ENCODE measurements around the gene UCN.
A peak's percentile ranks its signal among the peaks of the same experiment; 100 is the strongest.
"Not testable (repeated sequence)": the region's sequence is repeated elsewhere in the genome, so short reads cannot be mapped to it uniquely, and the experiment has no call there.

UCN gene, protein sequence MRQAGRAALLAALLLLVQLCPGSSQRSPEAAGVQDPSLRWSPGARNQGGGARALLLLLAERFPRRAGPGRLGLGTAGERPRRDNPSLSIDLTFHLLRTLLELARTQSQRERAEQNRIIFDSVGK

DNA sequence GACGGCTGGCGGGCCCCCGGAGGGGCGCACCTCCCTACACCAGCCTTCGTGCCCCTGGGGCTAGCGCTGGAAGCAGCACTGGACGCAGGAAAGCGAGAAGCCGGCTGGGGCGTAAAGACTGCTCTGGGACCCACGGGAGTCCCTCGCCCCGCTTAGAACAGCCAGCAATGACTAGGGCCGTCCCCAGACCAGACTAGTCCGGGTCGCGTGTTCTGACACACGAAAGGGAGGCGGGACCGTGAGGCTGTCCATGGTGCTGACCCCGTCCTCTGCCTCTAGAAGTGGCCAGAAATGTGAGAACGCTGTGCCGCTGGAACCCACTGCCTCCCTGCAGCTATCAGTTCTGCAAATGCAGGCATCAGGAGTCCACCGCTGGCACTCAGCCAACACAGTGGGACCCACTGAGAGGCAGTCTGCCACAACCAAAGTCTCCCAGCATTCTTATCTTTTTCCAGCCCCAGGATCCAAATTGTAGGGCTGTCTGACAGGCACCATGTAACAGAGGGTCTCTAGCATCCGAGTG lies at the start of gene UCN:
UCN (minus strand) TSS at position 87 of the 523 bp plus-strand sequence. CDS start 550 bp downstream, outside the sequence.
- H3K9me3 ChIP-seq (ENCODE audit: control insufficient read depth, low read length) = no peaks in the 10 kb centered on the region
- H3K4me1 ChIP-seq (ENCODE audit: control insufficient read depth, insufficient read depth, low read length) = peaks cover 21% of the 10 kb centered on the region
- peaks cover 43% of the 10 kb centered on the region for H3K27me3 ChIP-seq (ENCODE audit: control insufficient read depth, insufficient read depth, low read length)
- H3K36me3 ChIP-seq (ENCODE audit: control insufficient read depth, insufficient read depth, low read length) = no peaks in the 10 kb centered on the region
- no peak within 1 kb of the TSS for H3K4me3 ChIP-seq (ENCODE audit: low read length)
- H3K9ac ChIP-seq (ENCODE audit: low read length) = no peak within 1 kb of the TSS

DNA sequence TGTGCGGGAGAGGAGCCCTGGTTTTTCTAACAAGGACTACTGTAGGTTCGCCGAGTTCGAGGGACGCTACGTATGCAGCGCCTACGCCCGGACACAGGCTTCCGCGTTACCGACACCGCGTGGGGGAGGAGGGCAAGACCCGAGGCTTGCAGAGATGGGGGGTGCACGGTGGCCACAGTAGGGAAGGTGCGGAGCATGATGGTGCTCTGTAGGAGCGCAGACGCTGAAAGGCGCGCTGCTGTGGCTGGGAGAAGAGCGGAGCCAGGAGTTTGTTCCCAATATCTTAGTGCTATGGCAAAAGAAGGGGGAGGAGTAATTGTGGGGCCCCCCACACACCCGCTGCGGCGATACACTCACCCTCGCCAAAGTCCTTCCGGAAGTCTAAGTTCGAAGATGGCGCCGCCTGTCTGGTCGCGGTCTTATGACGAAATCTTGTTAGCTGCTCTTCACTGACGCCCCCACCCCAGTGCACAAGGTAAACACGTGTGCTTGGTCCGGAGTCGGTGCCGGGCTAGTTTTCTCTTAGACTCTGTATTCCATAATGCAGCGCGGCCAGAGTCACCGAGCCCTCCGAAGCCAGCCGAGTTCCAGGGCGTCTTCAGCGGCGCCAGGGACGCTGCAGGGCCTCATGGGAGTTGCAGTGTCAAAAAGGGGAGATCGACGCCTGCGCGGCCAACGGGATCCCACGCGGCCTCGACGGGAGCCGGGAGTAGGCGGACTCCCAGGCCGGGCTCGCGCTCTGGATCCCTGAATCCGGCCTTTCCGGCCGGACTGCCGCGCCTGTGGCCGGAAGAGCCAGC lies 48.3 kb upstream of the UCN start, which contains the start of gene GTF3C2:
GTF3C2 (minus strand) TSS at position 383 of the 800 bp plus-strand sequence. CDS start 13,210 bp downstream, outside the sequence.
- Histone ChIP-seq H3K27me3 (ENCODE audit: control insufficient read depth, insufficient read depth, low read length) (no peaks in the 10 kb centered on the region), H3K4me1 (ENCODE audit: control insufficient read depth, insufficient read depth, low read length) (peaks cover 15% of the 10 kb centered on the region), H3K9me3 (ENCODE audit: control insufficient read depth, low read length) (no peaks in the 10 kb centered on the region), H3K36me3 (ENCODE audit: control insufficient read depth, insufficient read depth, low read length) (no peaks in the 10 kb centered on the region), H3K4me3 (ENCODE audit: low read length) (peak within 1 kb of the TSS; percentile 78), H3K9ac (ENCODE audit: low read length) (peak within 1 kb of the TSS; percentile 77)

DNA sequence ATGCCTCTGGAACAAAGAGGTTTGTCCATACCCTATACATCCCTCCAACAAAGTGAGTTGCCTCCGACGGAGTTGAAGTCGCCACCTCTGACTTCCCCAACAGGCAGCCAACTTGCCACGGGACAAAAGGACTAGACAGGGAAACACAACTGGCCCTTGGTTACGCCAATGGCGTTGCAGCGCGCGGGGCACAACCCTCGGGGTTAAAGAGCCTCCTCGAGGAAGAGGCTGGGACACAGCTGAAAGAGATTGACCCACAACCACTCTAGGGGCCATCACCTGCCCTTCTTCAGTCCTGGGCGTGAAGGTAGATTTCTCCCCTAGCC lies 47.8 kb upstream of the UCN start:
- H3K27me3 ChIP-seq (ENCODE audit: control insufficient read depth, insufficient read depth, low read length) = no peaks in the 10 kb centered on the region
- H3K9me3 ChIP-seq (ENCODE audit: control insufficient read depth, low read length) = no peaks in the 10 kb centered on the region
- no peaks in the 10 kb centered on the region for H3K36me3 ChIP-seq (ENCODE audit: control insufficient read depth, insufficient read depth, low read length)
- peak overlapping the region; percentile 78 for H3K4me3 ChIP-seq (ENCODE audit: low read length)
- peak overlapping the region; percentile 77 for H3K9ac ChIP-seq (ENCODE audit: low read length)
- H3K4me1 ChIP-seq (ENCODE audit: control insufficient read depth, insufficient read depth, low read length) = peaks cover 15% of the 10 kb centered on the region

GRCh38 chr2:27354597-27354927 lies 46.3 kb upstream of the UCN start:
- Histone ChIP-seq H3K9ac (ENCODE audit: low read length) (no peak overlapping the region), H3K9me3 (ENCODE audit: control insufficient read depth, low read length) (no peaks in the 10 kb centered on the region), H3K4me3 (ENCODE audit: low read length) (no peak overlapping the region), H3K36me3 (ENCODE audit: control insufficient read depth, insufficient read depth, low read length) (no peaks in the 10 kb centered on the region), H3K4me1 (ENCODE audit: control insufficient read depth, insufficient read depth, low read length) (peaks cover 15% of the 10 kb centered on the region), H3K27me3 (ENCODE audit: control insufficient read depth, insufficient read depth, low read length) (no peaks in the 10 kb centered on the region)

DNA sequence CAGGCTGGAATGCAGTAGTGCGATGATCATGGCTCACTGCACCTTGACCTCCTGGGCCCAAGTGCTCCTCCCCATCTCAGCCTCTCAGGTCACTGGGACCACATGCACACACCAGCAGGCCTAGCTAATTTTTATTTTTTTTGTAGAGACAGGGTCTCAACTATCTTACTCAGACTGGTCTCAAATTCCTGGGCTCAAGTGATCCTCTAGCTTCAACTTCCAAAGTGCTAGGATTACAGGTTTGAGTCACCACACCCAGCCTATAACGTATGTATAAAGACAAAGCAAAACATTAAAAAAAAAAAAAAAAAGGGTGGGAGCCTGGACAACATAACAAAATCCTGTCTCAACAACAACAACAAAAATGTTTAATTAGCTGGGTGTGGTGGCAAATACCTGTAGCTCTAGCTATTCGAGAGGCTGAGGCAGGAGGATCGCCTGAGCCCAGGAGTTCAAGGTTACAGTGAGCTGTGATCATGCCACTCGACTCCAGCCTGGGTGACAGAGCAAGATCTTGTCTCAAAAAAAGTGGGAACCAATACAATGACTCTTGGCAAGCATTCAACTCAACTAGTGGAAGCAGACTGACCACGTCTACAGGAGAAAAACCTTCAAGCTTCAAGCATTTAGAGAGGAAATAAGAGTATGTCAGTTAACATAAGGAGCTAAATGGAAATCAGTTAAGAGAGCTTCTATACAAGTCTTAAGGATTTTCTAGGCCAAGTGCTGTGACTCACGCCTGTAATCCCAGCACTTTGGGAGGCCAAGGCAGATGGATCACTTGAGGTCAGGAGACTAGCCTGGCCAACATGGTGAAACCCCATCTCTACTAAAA lies 45.7 kb upstream of the UCN start:
- H3K4me3 ChIP-seq (ENCODE audit: low read length) = no peak overlapping the region
- H3K36me3 ChIP-seq (ENCODE audit: control insufficient read depth, insufficient read depth, low read length) = no peaks in the 10 kb centered on the region
- H3K9ac ChIP-seq (ENCODE audit: low read length) = no peak overlapping the region
- H3K9me3 ChIP-seq (ENCODE audit: control insufficient read depth, low read length) = no peaks in the 10 kb centered on the region
- H3K27me3 ChIP-seq (ENCODE audit: control insufficient read depth, insufficient read depth, low read length) = no peaks in the 10 kb centered on the region
- H3K4me1 ChIP-seq (ENCODE audit: control insufficient read depth, insufficient read depth, low read length) = peaks cover 15% of the 10 kb centered on the region

DNA sequence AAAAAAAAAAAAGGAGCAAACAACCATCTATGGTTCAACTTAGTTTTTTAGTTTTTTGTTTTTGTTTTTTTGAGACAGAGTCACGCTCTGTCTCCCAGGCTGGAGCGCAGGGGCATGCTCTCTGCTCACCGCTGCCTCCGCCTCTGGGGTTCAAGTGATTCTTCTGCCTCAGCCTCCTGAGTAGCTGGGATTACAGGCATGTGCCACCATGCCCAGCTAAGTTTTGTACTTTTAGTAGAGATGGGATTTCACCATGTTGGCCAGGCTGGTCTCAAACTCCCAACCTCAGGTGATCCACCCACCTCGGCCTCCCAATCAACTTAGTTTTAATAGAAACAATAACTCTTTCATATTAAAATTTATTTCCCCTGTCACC lies 45.1 kb upstream of the UCN start:
- not testable (repeated sequence) for H3K9me3 ChIP-seq (ENCODE audit: control insufficient read depth, low read length); H3K27me3 ChIP-seq (ENCODE audit: control insufficient read depth, insufficient read depth, low read length); H3K4me3 ChIP-seq (ENCODE audit: low read length); H3K36me3 ChIP-seq (ENCODE audit: control insufficient read depth, insufficient read depth, low read length); H3K9ac ChIP-seq (ENCODE audit: low read length)
- peaks cover 15% of the 10 kb centered on the region for H3K4me1 ChIP-seq (ENCODE audit: control insufficient read depth, insufficient read depth, low read length)

GRCh38 chr2:27351802-27352598 lies 43.8 kb upstream of the UCN start:
- no peaks in the 10 kb centered on the region for H3K27me3 ChIP-seq (ENCODE audit: control insufficient read depth, insufficient read depth, low read length)
- H3K4me1 ChIP-seq (ENCODE audit: control insufficient read depth, insufficient read depth, low read length) = peaks cover 11% of the 10 kb centered on the region
- no peak overlapping the region for H3K9ac ChIP-seq (ENCODE audit: low read length)
- H3K9me3 ChIP-seq (ENCODE audit: control insufficient read depth, low read length) = no peaks in the 10 kb centered on the region
- no peak overlapping the region for H3K4me3 ChIP-seq (ENCODE audit: low read length)
- H3K36me3 ChIP-seq (ENCODE audit: control insufficient read depth, insufficient read depth, low read length) = no peaks in the 10 kb centered on the region

GRCh38 chr2:27350106-27350693 lies 42.0 kb upstream of the UCN start:
- Histone ChIP-seq H3K9ac (ENCODE audit: low read length) (no peak overlapping the region), H3K9me3 (ENCODE audit: control insufficient read depth, low read length) (no peaks in the 10 kb centered on the region), H3K4me3 (ENCODE audit: low read length) (no peak overlapping the region), H3K36me3 (ENCODE audit: control insufficient read depth, insufficient read depth, low read length) (no peaks in the 10 kb centered on the region), H3K4me1 (ENCODE audit: control insufficient read depth, insufficient read depth, low read length) (peaks cover 11% of the 10 kb centered on the region), H3K27me3 (ENCODE audit: control insufficient read depth, insufficient read depth, low read length) (no peaks in the 10 kb centered on the region)

- H3K9me3 ChIP-seq (ENCODE audit: control insufficient read depth, low read length) = no peaks in the 10 kb centered on the region
- H3K36me3 ChIP-seq (ENCODE audit: control insufficient read depth, insufficient read depth, low read length) = no peaks in the 10 kb centered on the region
- no peak overlapping the region for H3K9ac ChIP-seq (ENCODE audit: low read length)
- no peaks in the 10 kb centered on the region for H3K4me1 ChIP-seq (ENCODE audit: control insufficient read depth, insufficient read depth, low read length)
- H3K4me3 ChIP-seq (ENCODE audit: low read length) = no peak overlapping the region
- no peaks in the 10 kb centered on the region for H3K27me3 ChIP-seq (ENCODE audit: control insufficient read depth, insufficient read depth, low read length)
These were observed 39.4 kb upstream of the UCN start for GRCh38 chr2:27347641-27348040.

- H3K4me3 ChIP-seq (ENCODE audit: low read length) = no peak overlapping the region
- no peaks in the 10 kb centered on the region for H3K9me3 ChIP-seq (ENCODE audit: control insufficient read depth, low read length)
- H3K9ac ChIP-seq (ENCODE audit: low read length) = no peak overlapping the region
- no peaks in the 10 kb centered on the region for H3K27me3 ChIP-seq (ENCODE audit: control insufficient read depth, insufficient read depth, low read length)
- no peaks in the 10 kb centered on the region for H3K4me1 ChIP-seq (ENCODE audit: control insufficient read depth, insufficient read depth, low read length)
- peaks cover 24% of the 10 kb centered on the region for H3K36me3 ChIP-seq (ENCODE audit: control insufficient read depth, insufficient read depth, low read length)
These were observed 27.9 kb upstream of the UCN start for GRCh38 chr2:27336173-27336572.

DNA sequence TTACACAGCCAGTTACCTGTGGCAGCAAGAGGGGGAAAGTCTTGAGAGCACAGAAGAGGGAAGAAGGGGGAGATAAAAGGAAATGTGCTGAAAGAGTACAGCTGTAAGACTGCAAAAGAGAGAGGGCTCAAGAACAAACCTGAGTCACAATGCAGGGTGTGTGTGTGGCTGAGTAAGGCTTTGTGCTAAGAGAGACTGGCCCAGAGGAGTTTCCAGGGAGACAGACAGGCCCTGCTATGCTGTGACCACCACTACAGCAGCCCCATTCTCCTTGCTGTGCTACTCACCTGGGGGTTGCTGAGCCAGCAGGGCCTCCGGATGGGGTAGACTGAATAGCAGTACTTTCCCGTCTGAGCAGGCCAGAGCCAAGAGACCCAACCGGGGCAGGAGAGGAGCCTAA lies 27.1 kb upstream of the UCN start:
- Histone ChIP-seq H3K27me3 (ENCODE audit: control insufficient read depth, insufficient read depth, low read length) (no peaks in the 10 kb centered on the region), H3K36me3 (ENCODE audit: control insufficient read depth, insufficient read depth, low read length) (peaks cover 24% of the 10 kb centered on the region), H3K9ac (ENCODE audit: low read length) (no peak overlapping the region), H3K4me1 (ENCODE audit: control insufficient read depth, insufficient read depth, low read length) (no peaks in the 10 kb centered on the region), H3K4me3 (ENCODE audit: low read length) (no peak overlapping the region), H3K9me3 (ENCODE audit: control insufficient read depth, low read length) (no peaks in the 10 kb centered on the region)
